ENCODE measurements around the gene SRL.

GRCh38 chr16:4239682-4240175 is 2.2 kb downstream of the SRL start:
- TF ChIP-seq POLR2A (IDR thresholded peaks at IDR 0.05), result no peak
- TF ChIP-seq, protein P1, sequence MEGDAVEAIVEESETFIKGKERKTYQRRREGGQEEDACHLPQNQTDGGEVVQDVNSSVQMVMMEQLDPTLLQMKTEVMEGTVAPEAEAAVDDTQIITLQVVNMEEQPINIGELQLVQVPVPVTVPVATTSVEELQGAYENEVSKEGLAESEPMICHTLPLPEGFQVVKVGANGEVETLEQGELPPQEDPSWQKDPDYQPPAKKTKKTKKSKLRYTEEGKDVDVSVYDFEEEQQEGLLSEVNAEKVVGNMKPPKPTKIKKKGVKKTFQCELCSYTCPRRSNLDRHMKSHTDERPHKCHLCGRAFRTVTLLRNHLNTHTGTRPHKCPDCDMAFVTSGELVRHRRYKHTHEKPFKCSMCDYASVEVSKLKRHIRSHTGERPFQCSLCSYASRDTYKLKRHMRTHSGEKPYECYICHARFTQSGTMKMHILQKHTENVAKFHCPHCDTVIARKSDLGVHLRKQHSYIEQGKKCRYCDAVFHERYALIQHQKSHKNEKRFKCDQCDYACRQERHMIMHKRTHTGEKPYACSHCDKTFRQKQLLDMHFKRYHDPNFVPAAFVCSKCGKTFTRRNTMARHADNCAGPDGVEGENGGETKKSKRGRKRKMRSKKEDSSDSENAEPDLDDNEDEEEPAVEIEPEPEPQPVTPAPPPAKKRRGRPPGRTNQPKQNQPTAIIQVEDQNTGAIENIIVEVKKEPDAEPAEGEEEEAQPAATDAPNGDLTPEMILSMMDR (IDR thresholded peaks at IDR 0.05), result no peak
- no peak for TF ChIP-seq EP300 (IDR thresholded peaks at IDR 0.05)

All from tibial nerve (tissue), 4 donors.